Neural progenitor cell (in vitro differentiated cells): ENCODE results near the gene MMD. TPM values are rescaled to one million over a fixed set of nuclear protein-coding genes. Genes with fewer than 3 reads are reported as not detected.

Experiments
- DNase-seq: peaks from one replicate; pipeline ENCODE4 v3.0.0-alpha.2; 2016; ENCODE audit warnings: low spot score
- H2AFZ ChIP-seq: fragments of 200-600 bp; sonication (generic); replicated peaks from 2 replicates; pipeline ENCODE4 v1.6.1; 2016; ENCODE audit warnings: antibody characterized with exemption
- H3F3A ChIP-seq: fragments of 200-600 bp; sonication (generic); 2 replicates; pipeline ENCODE4 v1.6.1; 2016; ENCODE audit warnings: antibody characterized with exemption, low read depth
- H3K27ac ChIP-seq: fragments of 200-600 bp; sonication (generic); 2 replicates; pipeline ENCODE4 v1.5.1; 2016; ENCODE audit warnings: mild to moderate bottlenecking
- H3K27me3 ChIP-seq: fragments of 200-600 bp; sonication (generic); 2 replicates; pipeline ENCODE4 v1.6.1; 2016; ENCODE audit warnings: mild to moderate bottlenecking, moderate library complexity
- H3K36me3 ChIP-seq: fragments of 200-600 bp; sonication (generic); 2 replicates; pipeline ENCODE4 v1.5.1; 2016
- H3K4me1 ChIP-seq: fragments of 200-600 bp; sonication (generic); 2 replicates; pipeline ENCODE4 v1.6.1; 2016; ENCODE audit warnings: mixed run types
- H3K4me2 ChIP-seq: fragments of 200-600 bp; sonication (generic); 2 replicates; pipeline ENCODE4 v1.6.1; 2016
- H3K4me3 ChIP-seq: fragments of 200-600 bp; sonication (generic); 2 replicates; pipeline ENCODE4 v1.5.1; 2016
- H3K79me2 ChIP-seq: fragments of 200-600 bp; sonication (generic); 2 replicates; pipeline ENCODE4 v1.6.1; 2016; ENCODE audit warnings: low read depth
- H3K9ac ChIP-seq: fragments of 200-600 bp; sonication (generic); 2 replicates; pipeline ENCODE4 v1.6.1; 2016
- H3K9me3 ChIP-seq: fragments of 200-600 bp; sonication (generic); 2 replicates; pipeline ENCODE4 v1.5.1; 2016; ENCODE audit warnings: low read depth
- H4K20me1 ChIP-seq: fragments of 200-600 bp; sonication (generic); 2 replicates; pipeline ENCODE4 v1.6.1; 2016; ENCODE audit warnings: low read depth
- H3K27ac Mint-ChIP-seq: 3 replicates; pipeline ENCODE4 v1.8.0; 2021; ENCODE audit warnings: mixed read lengths
- H3K27me3 Mint-ChIP-seq: 2 replicates; pipeline ENCODE4 v1.8.0; 2022; ENCODE audit warnings: low read depth, mild to moderate bottlenecking, inconsistent platforms, moderate library complexity, mixed read lengths; ENCODE audit not compliant: insufficient read depth
- H3K36me3 Mint-ChIP-seq: 3 replicates; pipeline ENCODE4 v1.8.0; 2021; ENCODE audit warnings: mixed read lengths
- H3K4me1 Mint-ChIP-seq: 3 replicates; pipeline ENCODE4 v1.8.0; 2021; ENCODE audit warnings: mixed read lengths
- H3K4me3 Mint-ChIP-seq: 3 replicates; pipeline ENCODE4 v1.8.0; 2021; ENCODE audit warnings: mild to moderate bottlenecking, moderate library complexity, mixed read lengths
- H3K9me3 Mint-ChIP-seq: 3 replicates; pipeline ENCODE4 v1.8.0; 2020; ENCODE audit warnings: mixed read lengths
- CTCF ChIP-seq: fragments of 200-600 bp; sonication (generic); IDR thresholded peaks from 2 replicates; pipeline ENCODE4 v1.5.1; 2017; ENCODE audit warnings: antibody characterized with exemption, mild to moderate bottlenecking
- EZH2 ChIP-seq: fragments of 200-600 bp; sonication (generic); IDR thresholded peaks from 2 replicates; pipeline ENCODE4 v1.6.1; 2017; ENCODE audit warnings: antibody characterized with exemption, mild to moderate bottlenecking, moderate library complexity
- EZH2phosphoT487 ChIP-seq: fragments of 200-600 bp; sonication (generic); IDR thresholded peaks from 2 replicates; pipeline ENCODE4 v1.6.1; 2017; ENCODE audit warnings: antibody characterized with exemption
- total RNA-seq: library from RNA; depleted of rRNA; stranded (reverse); fragments of >200 nt; gene quantifications from 2 replicates; pipeline ENCODE4 v1.2.3, GENCODE V29; 2015; ENCODE audit warnings: low replicate concordance

Gene MMD
- total RNA-seq, 1 donor from 2014 or later, result 122 TPM

GRCh38 chr17:55430541-55431288, 9.1 kb upstream of the MMD start:
- no peaks in the 10 kb centered on the region for H3K79me2 ChIP-seq
- peak overlapping the region; percentile 27 for H2AFZ ChIP-seq
- TF ChIP-seq EZH2, result no peak
- TF ChIP-seq CTCF, result no peak
- TF ChIP-seq EZH2phosphoT487, result no peak
- H3K36me3 Mint-ChIP-seq, result no peaks in the 10 kb centered on the region
- peaks cover 2% of the 10 kb centered on the region for H3K9me3 Mint-ChIP-seq
- peak overlapping the region; percentile 18 for H3K27ac Mint-ChIP-seq
- H3K4me2 ChIP-seq, result no peak overlapping the region
- no peaks in the 10 kb centered on the region for H3K4me1 ChIP-seq
- DNase-seq, result no peak
- H3K36me3 ChIP-seq, result no peaks in the 10 kb centered on the region
- peaks cover 2% of the 10 kb centered on the region for H3K27me3 Mint-ChIP-seq
- H3K4me1 Mint-ChIP-seq, result peaks cover 11% of the 10 kb centered on the region
- no peaks in the 10 kb centered on the region for H3K9me3 ChIP-seq
- no peak overlapping the region for H3K9ac ChIP-seq
- no peak overlapping the region for H3K4me3 Mint-ChIP-seq
- H3K27ac ChIP-seq, result no peak overlapping the region
- H3K27me3 ChIP-seq, result no peaks in the 10 kb centered on the region
- H3K4me3 ChIP-seq, result no peak overlapping the region
- H4K20me1 ChIP-seq, result no peaks in the 10 kb centered on the region
- H3F3A ChIP-seq, result peaks cover 3% of the 10 kb centered on the region

DNA sequence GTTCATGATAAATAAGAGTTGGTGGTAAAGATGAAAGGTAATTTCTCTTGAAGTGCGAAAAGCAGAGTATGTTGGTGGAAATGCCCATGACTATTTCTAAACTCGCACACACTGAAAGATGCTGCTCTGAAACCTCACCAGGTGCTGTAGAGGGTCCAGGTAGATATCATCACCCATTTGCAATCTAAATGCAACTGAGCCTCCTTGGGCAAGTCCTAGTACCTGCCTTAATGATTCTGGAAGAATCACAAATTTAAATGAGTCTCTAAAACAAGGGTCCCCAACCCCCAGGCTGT, 5.9 kb upstream of the MMD start:
- Histone ChIP-seq H3K4me3 (no peak overlapping the region), H3K36me3 (no peaks in the 10 kb centered on the region), H2AFZ (no peak overlapping the region), H3K27ac (no peak overlapping the region), H3K27me3 (no peaks in the 10 kb centered on the region), H4K20me1 (no peaks in the 10 kb centered on the region), H3F3A (peaks cover 3% of the 10 kb centered on the region), H3K79me2 (no peaks in the 10 kb centered on the region), H3K9me3 (no peaks in the 10 kb centered on the region), H3K4me2 (no peak overlapping the region), H3K4me1 (no peaks in the 10 kb centered on the region), H3K9ac (no peak overlapping the region)
- no peak overlapping the region for H3K4me3 Mint-ChIP-seq
- TF ChIP-seq EZH2 (no peak), EZH2phosphoT487 (no peak), CTCF (no peak)
- peaks cover 9% of the 10 kb centered on the region for H3K4me1 Mint-ChIP-seq
- H3K27me3 Mint-ChIP-seq, result peaks cover 2% of the 10 kb centered on the region
- peaks cover 2% of the 10 kb centered on the region for H3K9me3 Mint-ChIP-seq
- H3K36me3 Mint-ChIP-seq, result no peaks in the 10 kb centered on the region
- no peak for DNase-seq
- no peak overlapping the region for H3K27ac Mint-ChIP-seq

GRCh38 chr17:55426851-55427586, 5.4 kb upstream of the MMD start:
- H3F3A ChIP-seq, result peaks cover 3% of the 10 kb centered on the region
- H3K9ac ChIP-seq, result no peak overlapping the region
- H3K9me3 ChIP-seq, result no peaks in the 10 kb centered on the region
- peaks cover 1% of the 10 kb centered on the region for H3K36me3 Mint-ChIP-seq
- peaks cover 2% of the 10 kb centered on the region for H3K27me3 Mint-ChIP-seq
- H4K20me1 ChIP-seq, result no peaks in the 10 kb centered on the region
- no peak overlapping the region for H3K4me2 ChIP-seq
- no peaks in the 10 kb centered on the region for H3K79me2 ChIP-seq
- no peaks in the 10 kb centered on the region for H3K27me3 ChIP-seq
- no peak for TF ChIP-seq EZH2
- TF ChIP-seq CTCF, result no peak
- TF ChIP-seq EZH2phosphoT487, result no peak
- H3K27ac ChIP-seq, result no peak overlapping the region
- DNase-seq, result no peak
- no peak overlapping the region for H2AFZ ChIP-seq
- no peaks in the 10 kb centered on the region for H3K4me1 ChIP-seq
- H3K27ac Mint-ChIP-seq, result no peak overlapping the region
- peaks cover 12% of the 10 kb centered on the region for H3K4me1 Mint-ChIP-seq
- H3K4me3 Mint-ChIP-seq, result no peak overlapping the region
- H3K36me3 ChIP-seq, result no peaks in the 10 kb centered on the region
- H3K9me3 Mint-ChIP-seq, result peaks cover 2% of the 10 kb centered on the region
- H3K4me3 ChIP-seq, result no peak overlapping the region
